GM12873 (cell line): ENCODE results near the gene NR1I3.
A peak's percentile ranks its signal among the peaks of the same experiment; 100 is the strongest.

Source experiments
- TF ChIP-seq, protein P1 (sequence below): IDR thresholded peaks from 2 replicates; pipeline ENCODE4 v1.5.1; 2012; ENCODE audit warnings: low read depth, mild to moderate bottlenecking, moderate library complexity, low read length, control low read depth; ENCODE audit not compliant: insufficient read depth; ENCODE audit errors: missing control alignments

NR1I3 gene

DNA sequence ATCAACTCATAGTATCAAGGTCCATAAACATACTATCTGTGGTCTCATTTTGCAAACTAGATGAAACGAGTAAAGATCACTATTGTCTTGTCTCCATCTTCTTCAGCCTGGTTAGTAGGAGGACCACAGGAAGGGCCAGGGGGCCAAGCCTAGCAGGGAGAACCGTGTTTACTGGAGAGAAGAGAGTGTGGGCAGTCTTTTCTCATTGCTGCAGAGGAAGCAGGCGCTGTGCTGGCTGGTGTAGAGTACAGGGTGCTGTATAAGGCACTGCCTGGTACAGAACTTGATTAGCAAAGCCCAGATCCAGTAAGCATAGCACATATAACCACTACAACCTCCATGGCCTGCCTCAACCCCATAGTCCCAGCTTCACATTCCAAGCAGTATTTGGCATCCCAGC lies 50.7 kb downstream of the NR1I3 start:
- TF ChIP-seq, protein P1, sequence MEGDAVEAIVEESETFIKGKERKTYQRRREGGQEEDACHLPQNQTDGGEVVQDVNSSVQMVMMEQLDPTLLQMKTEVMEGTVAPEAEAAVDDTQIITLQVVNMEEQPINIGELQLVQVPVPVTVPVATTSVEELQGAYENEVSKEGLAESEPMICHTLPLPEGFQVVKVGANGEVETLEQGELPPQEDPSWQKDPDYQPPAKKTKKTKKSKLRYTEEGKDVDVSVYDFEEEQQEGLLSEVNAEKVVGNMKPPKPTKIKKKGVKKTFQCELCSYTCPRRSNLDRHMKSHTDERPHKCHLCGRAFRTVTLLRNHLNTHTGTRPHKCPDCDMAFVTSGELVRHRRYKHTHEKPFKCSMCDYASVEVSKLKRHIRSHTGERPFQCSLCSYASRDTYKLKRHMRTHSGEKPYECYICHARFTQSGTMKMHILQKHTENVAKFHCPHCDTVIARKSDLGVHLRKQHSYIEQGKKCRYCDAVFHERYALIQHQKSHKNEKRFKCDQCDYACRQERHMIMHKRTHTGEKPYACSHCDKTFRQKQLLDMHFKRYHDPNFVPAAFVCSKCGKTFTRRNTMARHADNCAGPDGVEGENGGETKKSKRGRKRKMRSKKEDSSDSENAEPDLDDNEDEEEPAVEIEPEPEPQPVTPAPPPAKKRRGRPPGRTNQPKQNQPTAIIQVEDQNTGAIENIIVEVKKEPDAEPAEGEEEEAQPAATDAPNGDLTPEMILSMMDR = no peak

DNA sequence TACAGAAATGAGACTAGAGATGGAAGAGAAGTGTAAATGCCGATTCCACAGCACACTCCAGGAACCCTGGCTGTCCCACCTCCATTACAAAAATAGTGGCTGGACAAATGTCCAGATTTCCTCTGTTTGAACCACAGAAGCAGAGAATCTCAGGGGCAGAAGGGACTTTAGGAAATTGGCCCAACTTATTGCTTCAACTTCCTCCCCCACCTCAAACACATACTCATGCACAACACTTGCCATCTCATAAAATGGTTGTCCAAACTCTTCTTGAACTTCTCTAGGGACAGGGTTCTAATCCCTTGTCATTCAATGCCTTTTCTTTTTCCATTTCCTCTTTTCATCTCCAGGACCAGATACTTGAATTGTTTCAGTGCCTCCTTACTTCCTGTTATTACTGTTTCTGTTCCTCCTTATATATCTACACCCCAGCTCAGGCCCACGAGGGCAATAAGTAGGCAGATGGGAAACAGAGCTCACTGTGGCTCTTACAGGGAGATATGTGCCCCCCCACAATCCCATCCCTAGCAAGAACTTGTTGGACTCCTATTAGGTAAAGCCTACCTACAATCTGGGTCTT lies 52.2 kb downstream of the NR1I3 start:
- TF ChIP-seq, protein P1 = no peak

DNA sequence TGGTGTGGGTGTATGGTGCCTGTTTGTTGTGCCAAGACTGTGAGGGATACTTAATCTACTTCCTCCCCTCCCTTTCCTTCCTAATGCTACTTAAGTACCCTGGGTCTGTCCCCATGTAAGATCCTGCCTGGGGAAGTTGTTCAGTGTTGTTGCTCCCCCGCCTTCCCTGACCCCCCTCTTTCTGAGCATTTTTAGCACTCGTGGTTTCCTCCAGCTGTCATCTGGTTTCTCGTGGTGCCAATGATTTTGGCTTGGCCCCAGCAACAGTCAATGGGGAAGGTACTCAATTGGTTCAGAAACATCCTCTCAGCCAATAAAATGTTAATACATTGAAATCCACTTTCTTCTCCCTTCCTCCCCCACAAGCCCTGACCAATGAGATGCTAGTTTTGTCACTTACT lies 52.7 kb downstream of the NR1I3 start:
- TF ChIP-seq, protein P1 = no peak

DNA sequence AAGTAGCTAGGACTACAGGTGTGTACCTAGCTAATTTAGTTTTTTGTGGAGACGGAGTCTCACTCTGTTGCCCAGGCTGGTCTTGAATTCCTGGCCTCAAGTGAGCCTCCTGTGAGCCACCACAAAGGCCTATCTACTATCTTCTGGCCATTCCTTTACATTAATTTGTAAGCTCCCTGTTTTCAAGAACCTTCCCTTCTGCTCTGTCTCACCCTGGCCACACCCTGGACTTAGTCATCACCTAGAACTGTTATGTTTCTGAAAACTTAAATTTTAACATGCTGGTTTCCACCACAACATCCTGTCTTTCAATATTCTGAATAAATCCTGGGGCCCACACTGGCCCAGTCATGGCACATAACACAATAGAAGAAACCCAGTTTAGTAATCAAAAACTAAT lies 55.8 kb downstream of the NR1I3 start:
- TF ChIP-seq, protein P1 = no peak

DNA sequence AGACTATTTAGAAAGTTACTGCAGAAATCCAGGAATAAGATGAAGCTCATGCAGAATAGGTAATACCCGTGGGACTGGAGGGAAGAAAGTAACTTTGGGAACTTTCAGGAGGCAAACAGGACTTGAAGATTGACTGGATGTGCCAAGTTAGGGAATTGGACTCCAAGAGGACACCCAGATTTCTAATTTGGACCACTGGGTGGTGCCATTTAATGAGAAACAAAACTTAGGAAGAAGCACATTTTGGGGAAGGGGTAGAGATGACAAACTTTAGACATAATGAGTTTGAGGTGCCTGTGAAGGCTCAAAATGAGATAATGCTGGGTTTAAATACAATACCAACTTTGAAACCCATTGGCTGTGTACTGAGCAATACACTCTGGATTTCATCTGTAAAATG lies 57.4 kb downstream of the NR1I3 start:
- TF ChIP-seq, protein P1 = peak; percentile 41

DNA sequence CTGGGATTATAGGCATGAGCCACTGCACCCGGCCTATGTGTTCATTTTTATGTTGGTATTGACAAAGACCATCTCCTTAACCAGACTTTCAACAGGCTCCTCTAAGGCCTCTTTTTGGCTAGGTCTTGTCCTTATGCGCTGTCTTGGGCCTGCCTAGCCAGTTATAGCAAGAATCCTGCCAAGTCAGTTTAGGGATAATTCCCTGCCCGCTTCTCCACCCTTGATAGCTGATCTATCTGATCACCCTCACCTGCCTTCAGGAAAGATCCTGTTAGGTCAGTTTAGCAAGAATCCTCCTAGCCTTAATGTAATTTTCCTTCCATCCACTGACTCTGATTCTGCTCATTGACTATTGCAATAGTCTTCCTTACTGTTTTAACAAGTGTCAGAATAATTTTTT lies 58.3 kb downstream of the NR1I3 start:
- TF ChIP-seq, protein P1 = no peak
